Breast epithelium (tissue), 4 donors: ENCODE measurements around the gene MYO1G. TPM values are rescaled to one million over a fixed set of nuclear protein-coding genes. Genes with fewer than 3 reads are reported as not detected.
"Not testable (repeated sequence)": the region's sequence is repeated elsewhere in the genome, so short reads cannot be mapped to it uniquely, and the experiment has no call there.

Experiments used
- DNase-seq, 2 donors: peaks; one replicate each; pipeline ENCODE4 v3.0.0-alpha.2; 2019; ENCODE audit warnings: low spot score in 2 of 2
- H3K27ac ChIP-seq, 2 donors: fragments of 200-600 bp; sonication (generic) in 1 of 2; one replicate each; pipeline ENCODE4 v1.5.1; 2016 to 2019; ENCODE audit warnings: mild to moderate bottlenecking in 1 of 2
- H3K27me3 ChIP-seq, 2 donors: fragments of 200-600 bp; sonication (generic) in 1 of 2; one replicate each; pipeline versions ENCODE4 v1.5.1 to v1.6.0; 2017 to 2019; ENCODE audit warnings: control low read depth in 1 of 2, mild to moderate bottlenecking in 1 of 2
- H3K36me3 ChIP-seq: fragments of 200-600 bp; one replicate; pipeline ENCODE4 v1.5.1; 2019
- H3K4me1 ChIP-seq, 2 donors: fragments of 200-600 bp; sonication (generic); one replicate each; pipeline ENCODE4 v1.5.1; 2016 to 2019; ENCODE audit warnings: control low read depth in 1 of 2
- H3K4me3 ChIP-seq, 3 donors: fragments of 200-600 bp; sonication (generic); 1 replicate in 2 of 3; 2 replicates in 1 of 3; pipeline ENCODE4 v1.5.1; 2016 to 2019; ENCODE audit warnings: mild to moderate bottlenecking in 3 of 3, moderate library complexity in 2 of 3
- H3K9me3 ChIP-seq, 2 donors: fragments of 200-600 bp; sonication (generic) in 1 of 2; one replicate each; pipeline ENCODE4 v1.5.1; 2016 to 2019; ENCODE audit warnings: control low read depth in 1 of 2
- CTCF ChIP-seq, 3 donors: fragments of 450-650 bp; IDR thresholded peaks; one replicate each; pipeline ENCODE4 v1.5.1; 2016 to 2017; ENCODE audit warnings: antibody characterized with exemption in 3 of 3, mild to moderate bottlenecking in 3 of 3, moderate library complexity in 3 of 3
- POLR2A ChIP-seq: fragments of 450-650 bp; IDR thresholded peaks from one replicate; pipeline ENCODE4 v1.6.1; 2016; ENCODE audit warnings: antibody characterized with exemption, mild to moderate bottlenecking, moderate library complexity
- POLR2AphosphoS5 ChIP-seq, 3 donors: sonication (generic); formaldehyde crosslinking; IDR thresholded peaks; one replicate each; pipeline ENCODE4 v1.6.1; 2017; ENCODE audit warnings: antibody characterized with exemption in 3 of 3
- intact Hi-C: fragments of 100-400 bp; cut with DNase I; formaldehyde crosslinking; loops from one replicate; pipeline ENCODE4 v1.15.1; 2023; ENCODE audit warnings: low total_unique reads
- total RNA-seq, 3 donors: library from RNA; depleted of rRNA; stranded (reverse); fragments of >200 nt; gene quantifications; one replicate each; pipeline ENCODE4 v1.1.0, GENCODE V29; 2016

MYO1G gene
- total RNA-seq, 3 donors from 2014 or later, result 2.0 to 2.9 (median 2.2) TPM

GRCh38 chr7:44935016-44935415 lies 43.8 kb downstream of the MYO1G start:
- no peaks in the 10 kb centered on the region for H3K4me1 ChIP-seq
- intact Hi-C loops, result no loop called here
- no peak for TF ChIP-seq POLR2AphosphoS5 (IDR thresholded peaks at IDR 0.05)
- TF ChIP-seq POLR2A, result no peak
- TF ChIP-seq CTCF (IDR thresholded peaks at IDR 0.05), result no peak

GRCh38 chr7:44934510-44934909 lies 44.3 kb downstream of the MYO1G start:
- not testable (repeated sequence) for H3K4me3 ChIP-seq

More at GRCh38 chr7:44935016-44935415, 43.8 kb downstream of the MYO1G start:
- Histone ChIP-seq H3K27me3 (no peaks in the 10 kb centered on the region), H3K27ac (no peak overlapping the region), H3K9me3 (no peaks in the 10 kb centered on the region), H3K36me3 (no peaks in the 10 kb centered on the region), H3K4me3 (no peak overlapping the region)
- DNase-seq, result no peak

GRCh38 chr7:44930921-44931320 lies 47.9 kb downstream of the MYO1G start:
- TF ChIP-seq CTCF (IDR thresholded peaks at IDR 0.05) (no peak), POLR2AphosphoS5 (IDR thresholded peaks at IDR 0.05) (no peak), POLR2A (no peak)
- Histone ChIP-seq H3K27ac (no peak overlapping the region), H3K27me3 (no peaks in the 10 kb centered on the region), H3K36me3 (no peaks in the 10 kb centered on the region), H3K4me3 (no peak overlapping the region), H3K4me1 (no peaks in the 10 kb centered on the region), H3K9me3 (no peaks in the 10 kb centered on the region)
- DNase-seq, result no peak
- intact Hi-C loops, result no loop called here

More at GRCh38 chr7:44934510-44934909, 44.3 kb downstream of the MYO1G start:
- H3K27ac ChIP-seq, H3K9me3 ChIP-seq, intact Hi-C loops, DNase-seq, H3K4me1 ChIP-seq, H3K36me3 ChIP-seq, H3K27me3 ChIP-seq: not testable (repeated sequence)

- Histone ChIP-seq H3K27me3 (no peaks in the 10 kb centered on the region), H3K27ac (no peak overlapping the region), H3K9me3 (no peaks in the 10 kb centered on the region), H3K4me1 (no peaks in the 10 kb centered on the region), H3K4me3 (no peak overlapping the region), H3K36me3 (no peaks in the 10 kb centered on the region)
- no peak for DNase-seq
- TF ChIP-seq CTCF (IDR thresholded peaks at IDR 0.05) (no peak), POLR2AphosphoS5 (IDR thresholded peaks at IDR 0.05) (no peak), POLR2A (no peak)
- intact Hi-C loops, result no loop called here
Observed at GRCh38 chr7:44922351-44922694, 56.5 kb downstream of the MYO1G start.

- no peak for TF ChIP-seq POLR2AphosphoS5 (IDR thresholded peaks at IDR 0.05)
- TF ChIP-seq POLR2A, result no peak
- peak; percentile 54 to 75 (median 75) for TF ChIP-seq CTCF (IDR thresholded peaks at IDR 0.05)
- no peak overlapping the region for H3K27ac ChIP-seq
- H3K4me1 ChIP-seq, result no peaks in the 10 kb centered on the region
- H3K4me3 ChIP-seq, result no peak overlapping the region
- no peaks in the 10 kb centered on the region for H3K27me3 ChIP-seq
- peak; percentile 77 to 92 for DNase-seq
- H3K9me3 ChIP-seq, result no peaks in the 10 kb centered on the region
- intact Hi-C loops, result no loop called here
- H3K36me3 ChIP-seq, result no peaks in the 10 kb centered on the region
Observed at GRCh38 chr7:44921607-44922350, 57.0 kb downstream of the MYO1G start.
